ENCODE results near the gene SH3GL2.

The SH3GL2 gene

DNA sequence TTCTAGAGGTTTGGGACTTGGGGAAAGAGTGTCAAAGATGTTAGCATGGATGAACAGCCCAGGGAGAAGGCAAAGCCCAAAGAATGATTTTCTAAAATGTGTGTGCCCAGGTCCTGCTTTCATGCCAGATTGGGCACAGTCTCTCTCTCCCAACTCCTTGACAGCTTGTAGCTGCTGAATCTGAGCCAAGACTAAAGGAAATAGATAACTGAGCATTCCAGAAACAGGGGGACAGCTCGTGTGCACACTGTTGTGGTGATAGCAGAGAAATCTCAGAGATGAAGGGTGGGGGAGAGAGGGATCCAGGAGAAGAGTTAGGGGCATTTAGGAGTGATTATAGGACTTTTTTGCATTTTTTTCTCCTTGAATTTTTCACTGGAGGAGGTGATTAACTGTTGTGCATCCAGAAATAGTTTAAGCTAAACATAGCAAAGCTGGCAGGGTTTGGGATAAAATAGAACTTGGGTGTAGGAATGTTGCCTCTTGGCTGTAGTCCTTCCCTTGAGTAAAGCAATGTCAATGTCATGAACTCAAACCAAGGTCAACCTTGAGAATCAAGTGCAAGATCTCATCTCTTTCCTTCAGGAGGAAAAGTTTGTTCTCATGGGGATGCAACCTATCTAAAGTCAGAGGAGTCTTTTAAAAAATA is 245.9 kb downstream of the SH3GL2 start:
- Histone ChIP-seq H3K9me3 (ENCODE audit: low read length) (no peaks in the 10 kb centered on the region), H3K4me3 (ENCODE audit: low read depth in 1 of 2, low read length in 2 of 2) (no peak overlapping the region), H3K36me3 (ENCODE audit: insufficient read depth, low read length) (no peaks in the 10 kb centered on the region), H3K4me1 (ENCODE audit: insufficient read depth, low read length) (peaks cover 8% of the 10 kb centered on the region), H3K27me3 (ENCODE audit: control insufficient read depth in 1 of 2, insufficient read depth in 2 of 2, low read length in 2 of 2) (no peaks in the 10 kb centered on the region), H3K9ac (ENCODE audit: low read length) (no peak overlapping the region), H3K27ac (ENCODE audit: low read depth, low read length) (no peak overlapping the region)

DNA sequence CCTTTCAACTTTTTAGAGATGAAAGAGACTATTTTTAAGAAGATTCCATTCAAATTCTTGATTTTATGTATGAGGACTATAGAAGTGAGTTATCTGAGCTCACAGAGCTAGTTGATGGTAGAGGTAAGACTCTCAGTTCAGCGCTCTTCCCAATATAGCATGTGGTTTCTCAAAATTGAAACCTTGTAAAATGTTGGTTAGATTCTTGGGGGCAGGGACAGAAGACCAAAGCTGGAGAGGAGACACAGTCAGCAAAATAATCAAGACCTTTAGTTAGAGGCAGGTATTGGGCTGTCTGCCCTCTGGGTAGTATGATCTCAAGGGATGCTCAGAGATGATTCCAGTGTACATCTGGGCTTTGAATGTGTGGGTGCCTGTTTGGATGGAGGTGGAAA is 246.4 kb downstream of the SH3GL2 start:
- Histone ChIP-seq H3K4me1 (ENCODE audit: insufficient read depth, low read length) (peaks cover 8% of the 10 kb centered on the region), H3K36me3 (ENCODE audit: insufficient read depth, low read length) (no peaks in the 10 kb centered on the region), H3K27ac (ENCODE audit: low read depth, low read length) (no peak overlapping the region), H3K27me3 (ENCODE audit: control insufficient read depth in 1 of 2, insufficient read depth in 2 of 2, low read length in 2 of 2) (no peaks in the 10 kb centered on the region), H3K9ac (ENCODE audit: low read length) (no peak overlapping the region), H3K4me3 (ENCODE audit: low read depth in 1 of 2, low read length in 2 of 2) (no peak overlapping the region), H3K9me3 (ENCODE audit: low read length) (no peaks in the 10 kb centered on the region)

DNA sequence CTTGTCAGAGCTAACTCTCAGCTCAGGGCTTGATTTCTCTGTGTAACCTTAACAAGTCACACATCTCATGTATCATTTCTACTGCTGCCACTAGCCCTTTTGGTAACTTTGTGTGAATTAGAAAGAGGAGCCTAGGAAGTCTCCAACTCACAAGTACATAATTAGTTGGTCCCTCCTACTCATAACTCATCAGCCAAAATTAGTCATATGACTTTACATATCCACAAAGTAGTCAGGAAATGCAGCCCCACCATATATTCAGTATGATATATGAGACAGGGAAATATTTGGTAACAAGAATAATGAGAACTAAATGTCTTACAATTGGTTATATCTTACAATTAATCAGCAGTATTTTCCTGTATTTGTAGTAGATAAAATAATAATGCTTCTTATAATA is 250.2 kb downstream of the SH3GL2 start:
- Histone ChIP-seq H3K9me3 (ENCODE audit: low read length) (no peaks in the 10 kb centered on the region), H3K4me1 (ENCODE audit: insufficient read depth, low read length) (peaks cover 8% of the 10 kb centered on the region), H3K36me3 (ENCODE audit: insufficient read depth, low read length) (no peaks in the 10 kb centered on the region), H3K27me3 (ENCODE audit: control insufficient read depth in 1 of 2, insufficient read depth in 2 of 2, low read length in 2 of 2) (no peaks in the 10 kb centered on the region), H3K27ac (ENCODE audit: low read depth, low read length) (no peak overlapping the region), H3K4me3 (ENCODE audit: low read depth in 1 of 2, low read length in 2 of 2) (no peak overlapping the region), H3K9ac (ENCODE audit: low read length) (no peak overlapping the region)

DNA sequence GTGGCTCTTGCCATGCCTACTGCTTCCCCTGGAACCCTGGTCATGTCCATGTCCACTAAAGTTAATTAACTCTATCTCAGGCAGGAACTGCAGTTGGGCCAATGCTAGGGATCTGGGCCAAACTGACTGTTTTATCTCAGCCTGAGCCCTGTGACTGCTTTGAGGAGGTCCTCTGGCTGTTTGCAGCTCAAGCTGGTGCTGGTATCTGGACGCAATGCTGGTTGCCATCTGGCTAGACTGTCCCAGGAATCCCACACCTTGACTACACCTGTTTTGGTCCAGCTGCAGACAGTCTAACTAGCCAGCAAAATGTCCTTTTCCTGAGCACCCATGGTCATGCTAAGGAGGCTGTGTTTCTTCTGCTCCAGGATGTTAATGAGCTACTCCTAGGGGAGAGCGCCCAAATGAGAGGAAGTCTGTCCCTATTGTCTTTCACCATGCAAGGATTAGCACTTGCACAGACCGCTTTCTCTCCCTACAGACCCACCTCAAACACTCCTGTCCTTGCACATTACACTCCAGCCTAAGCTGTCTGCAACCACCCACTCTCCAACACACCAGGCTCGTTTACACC is 251.0 kb downstream of the SH3GL2 start:
- Histone ChIP-seq H3K4me1 (ENCODE audit: insufficient read depth, low read length) (peaks cover 3% of the 10 kb centered on the region), H3K4me3 (ENCODE audit: low read depth in 1 of 2, low read length in 2 of 2) (no peak overlapping the region)

DNA sequence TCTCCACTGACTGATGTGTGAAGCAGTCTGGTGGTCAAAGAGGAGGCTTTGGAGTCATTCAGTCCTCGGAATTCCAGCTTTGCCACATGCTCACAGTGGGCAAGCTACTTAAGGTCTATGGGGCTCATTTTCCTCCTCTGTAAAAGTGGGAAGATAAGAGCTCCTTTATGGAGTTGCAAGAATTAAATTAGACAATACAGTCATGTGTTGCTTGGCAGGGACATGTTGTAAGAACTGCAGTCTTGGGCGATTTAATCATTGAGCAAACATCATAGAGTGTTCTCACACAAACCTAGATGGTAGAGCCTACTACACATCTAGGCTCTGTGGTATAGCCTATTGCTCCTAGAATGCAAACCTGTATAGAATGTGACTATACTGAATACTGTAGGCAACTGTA is 253.9 kb downstream of the SH3GL2 start:
- Histone ChIP-seq H3K4me3 (ENCODE audit: low read depth in 1 of 2, low read length in 2 of 2) (no peak overlapping the region), H3K36me3 (ENCODE audit: insufficient read depth, low read length) (no peaks in the 10 kb centered on the region), H3K4me1 (ENCODE audit: insufficient read depth, low read length) (no peaks in the 10 kb centered on the region), H3K9ac (ENCODE audit: low read length) (no peak overlapping the region), H3K27me3 (ENCODE audit: control insufficient read depth in 1 of 2, insufficient read depth in 2 of 2, low read length in 2 of 2) (no peaks in the 10 kb centered on the region), H3K9me3 (ENCODE audit: low read length) (no peaks in the 10 kb centered on the region), H3K27ac (ENCODE audit: low read depth, low read length) (no peak overlapping the region)

More for the DNA sequence above, 251.0 kb downstream of the SH3GL2 start:
- Histone ChIP-seq H3K27me3 (ENCODE audit: control insufficient read depth in 1 of 2, insufficient read depth in 2 of 2, low read length in 2 of 2) (no peaks in the 10 kb centered on the region), H3K9me3 (ENCODE audit: low read length) (no peaks in the 10 kb centered on the region), H3K9ac (ENCODE audit: low read length) (no peak overlapping the region), H3K36me3 (ENCODE audit: insufficient read depth, low read length) (no peaks in the 10 kb centered on the region), H3K27ac (ENCODE audit: low read depth, low read length) (no peak overlapping the region)

DNA sequence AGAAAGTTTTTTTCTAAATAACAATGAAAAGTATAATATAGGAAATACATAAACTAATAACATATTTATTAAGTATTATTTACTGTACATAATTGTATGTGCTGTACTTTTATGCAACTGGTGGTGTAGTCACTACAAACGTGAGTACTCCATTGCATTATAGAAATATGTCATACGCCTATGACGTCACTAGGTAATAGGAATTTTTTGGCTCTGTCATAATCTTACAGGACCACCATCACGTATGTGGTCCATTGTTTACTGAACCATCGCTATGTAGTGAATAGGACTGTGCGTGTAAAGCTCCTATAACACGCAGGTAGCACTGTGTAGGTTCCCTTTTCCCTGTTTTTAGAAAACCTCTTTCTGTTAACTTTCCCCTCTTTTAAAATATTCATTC is 255.0 kb downstream of the SH3GL2 start:
- Histone ChIP-seq H3K27ac (ENCODE audit: low read depth, low read length) (no peak overlapping the region), H3K9ac (ENCODE audit: low read length) (no peak overlapping the region), H3K4me3 (ENCODE audit: low read depth in 1 of 2, low read length in 2 of 2) (no peak overlapping the region), H3K9me3 (ENCODE audit: low read length) (no peaks in the 10 kb centered on the region), H3K4me1 (ENCODE audit: insufficient read depth, low read length) (no peaks in the 10 kb centered on the region), H3K36me3 (ENCODE audit: insufficient read depth, low read length) (no peaks in the 10 kb centered on the region), H3K27me3 (ENCODE audit: control insufficient read depth in 1 of 2, insufficient read depth in 2 of 2, low read length in 2 of 2) (no peaks in the 10 kb centered on the region)

DNA sequence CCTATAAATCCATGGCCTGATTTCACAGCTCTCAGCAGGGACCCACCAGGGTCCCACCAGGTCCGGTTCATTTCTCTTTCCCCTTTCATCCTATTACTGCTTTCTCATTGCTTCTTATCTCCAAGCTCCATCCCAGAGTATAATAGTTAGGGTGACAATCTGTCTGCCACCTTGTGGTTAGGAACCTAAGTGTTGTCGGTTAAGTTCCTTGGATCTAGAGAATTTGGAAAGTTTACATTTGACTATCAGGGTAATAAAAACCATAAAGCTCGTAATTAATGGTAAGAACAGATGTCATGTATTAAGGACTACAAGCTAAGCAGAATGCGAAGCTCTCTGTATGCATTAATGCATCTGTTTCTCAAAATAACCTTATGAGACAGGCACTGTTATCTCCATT is 259.1 kb downstream of the SH3GL2 start:
- Histone ChIP-seq H3K36me3 (ENCODE audit: insufficient read depth, low read length) (no peaks in the 10 kb centered on the region), H3K9me3 (ENCODE audit: low read length) (no peaks in the 10 kb centered on the region), H3K9ac (ENCODE audit: low read length) (no peak overlapping the region), H3K27ac (ENCODE audit: low read depth, low read length) (no peak overlapping the region), H3K4me1 (ENCODE audit: insufficient read depth, low read length) (no peaks in the 10 kb centered on the region), H3K27me3 (ENCODE audit: control insufficient read depth in 1 of 2, insufficient read depth in 2 of 2, low read length in 2 of 2) (no peaks in the 10 kb centered on the region), H3K4me3 (ENCODE audit: low read depth in 1 of 2, low read length in 2 of 2) (no peak overlapping the region)

DNA sequence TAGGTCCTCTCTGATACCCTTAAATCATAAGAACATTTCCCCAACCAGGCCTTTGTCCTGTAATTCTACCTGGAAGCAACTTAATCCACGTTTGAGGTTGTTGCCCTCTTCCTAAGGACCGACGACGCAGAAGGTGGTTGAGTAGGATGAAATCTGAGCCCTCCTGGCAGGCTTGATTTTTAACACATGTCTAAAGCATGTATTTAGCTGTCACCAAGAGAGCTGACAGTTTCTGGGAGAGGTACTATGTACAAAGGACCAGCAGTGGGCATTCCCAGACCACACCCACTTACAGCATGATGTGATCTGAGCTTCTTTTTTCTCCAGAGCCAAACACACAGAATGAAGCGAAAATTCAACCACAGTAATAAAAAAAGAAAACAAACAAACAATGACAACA is 260.9 kb downstream of the SH3GL2 start:
- no peaks in the 10 kb centered on the region for H3K27me3 ChIP-seq (ENCODE audit: control insufficient read depth in 1 of 2, insufficient read depth in 2 of 2, low read length in 2 of 2)
- no peaks in the 10 kb centered on the region for H3K36me3 ChIP-seq (ENCODE audit: insufficient read depth, low read length)
- H3K4me1 ChIP-seq (ENCODE audit: insufficient read depth, low read length): no peaks in the 10 kb centered on the region
- H3K4me3 ChIP-seq (ENCODE audit: low read depth in 1 of 2, low read length in 2 of 2): no peak overlapping the region
- no peak overlapping the region for H3K27ac ChIP-seq (ENCODE audit: low read depth, low read length)
- H3K9me3 ChIP-seq (ENCODE audit: low read length): no peaks in the 10 kb centered on the region
- no peak overlapping the region for H3K9ac ChIP-seq (ENCODE audit: low read length)

DNA sequence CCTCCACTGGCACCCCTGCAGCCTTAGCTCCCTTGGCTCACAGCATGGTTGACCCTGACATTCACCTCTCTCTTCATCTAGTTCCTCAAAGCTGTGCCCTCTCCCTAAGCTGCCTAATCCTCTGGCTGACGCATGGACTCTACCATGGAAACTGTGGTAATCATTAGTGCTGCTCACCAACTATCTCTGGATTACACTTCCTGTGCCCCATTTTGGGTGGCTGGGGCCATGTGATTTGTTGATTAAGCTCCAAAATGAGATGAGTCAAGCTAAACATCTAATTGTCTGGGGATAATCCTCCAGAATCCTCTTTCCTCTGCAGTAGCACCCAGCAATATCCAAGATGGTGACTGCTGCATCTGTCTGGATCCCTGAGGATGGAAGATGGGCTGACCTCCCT is 264.4 kb downstream of the SH3GL2 start:
- Histone ChIP-seq H3K4me1 (ENCODE audit: insufficient read depth, low read length) (no peaks in the 10 kb centered on the region), H3K36me3 (ENCODE audit: insufficient read depth, low read length) (no peaks in the 10 kb centered on the region), H3K4me3 (ENCODE audit: low read depth in 1 of 2, low read length in 2 of 2) (no peak overlapping the region), H3K27me3 (ENCODE audit: control insufficient read depth in 1 of 2, insufficient read depth in 2 of 2, low read length in 2 of 2) (no peaks in the 10 kb centered on the region), H3K9me3 (ENCODE audit: low read length) (no peaks in the 10 kb centered on the region), H3K27ac (ENCODE audit: low read depth, low read length) (no peak overlapping the region), H3K9ac (ENCODE audit: low read length) (no peak overlapping the region)

Measured in muscle layer of colon (tissue), 2 donors.